ENCODE data around the gene RAB10. TPM values are rescaled to one million over a fixed set of nuclear protein-coding genes. Genes with fewer than 3 reads are reported as not detected.

Gene RAB10
- total RNA-seq, 2 experiments from 2014 or later, result 103 to 160 TPM

- CTCF ChIA-PET, result interaction anchor here (1.0 to 1.7 kb wide), 2 partner anchors 11 to 28 kb away, joined by 3 to 4 read pairs; no protein-coding TSS in a partner anchor
These were observed 25.7 kb downstream of the RAB10 start for GRCh38 chr2:26059542-26059941.

GRCh38 chr2:26061539-26061938 is 27.7 kb downstream of the RAB10 start:
- intact Hi-C loops (cut with DNase I, micrococcal nuclease), result no loop called here
- peaks cover 42% of the 10 kb centered on the region for H3K4me1 Mint-ChIP-seq
- POLR2A ChIA-PET, result interaction anchor here (0.7 kb wide), 1 partner anchor 34 kb away, joined by 3 read pairs; no protein-coding TSS in a partner anchor
- ATAC-seq (no peak), DNase-seq (no peak)
- CTCF ChIA-PET, result interaction anchor here (1.1 kb wide), 1 partner anchor 27 kb away, joined by 6 read pairs; no protein-coding TSS in a partner anchor
- H3K4me3 Mint-ChIP-seq, result no peak overlapping the region
- H3K9me3 Mint-ChIP-seq (ENCODE audit: low read depth), result no peaks in the 10 kb centered on the region
- peaks cover 18% of the 10 kb centered on the region for H3K36me3 Mint-ChIP-seq (ENCODE audit: low read depth)
- H3K27me3 Mint-ChIP-seq, result no peaks in the 10 kb centered on the region
- no peak overlapping the region for H3K27ac Mint-ChIP-seq

More at GRCh38 chr2:26059542-26059941, 25.7 kb downstream of the RAB10 start:
- Mint-ChIP-seq H3K4me1 (peaks cover 43% of the 10 kb centered on the region), H3K27ac (no peak overlapping the region), H3K36me3 (ENCODE audit: low read depth) (peaks cover 11% of the 10 kb centered on the region), H3K4me3 (no peak overlapping the region), H3K9me3 (ENCODE audit: low read depth) (no peaks in the 10 kb centered on the region), H3K27me3 (no peaks in the 10 kb centered on the region)
- POLR2A ChIA-PET, result no interaction called here
- DNase-seq (no peak), ATAC-seq (no peak)
- intact Hi-C loops (cut with DNase I, micrococcal nuclease), result no loop called here

DNA sequence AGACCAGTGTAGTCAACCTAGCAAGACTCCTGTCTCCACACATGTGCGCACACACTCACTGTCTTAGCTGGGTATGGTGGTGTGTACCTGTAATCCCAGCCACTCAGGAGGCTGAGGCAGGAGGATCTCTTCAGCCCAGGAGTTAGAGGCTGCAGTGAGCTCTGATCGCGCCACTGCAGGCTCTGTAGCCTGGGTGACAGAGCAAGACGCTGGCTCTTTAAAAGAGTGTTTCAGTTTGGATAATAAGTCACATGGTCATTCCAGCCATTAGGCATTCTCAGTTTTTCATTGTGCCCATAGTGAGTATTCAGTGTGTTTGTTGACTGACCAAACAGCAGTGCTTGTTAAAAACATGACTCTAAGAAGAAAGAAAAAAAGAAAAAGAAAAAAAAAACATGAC is 31.0 kb downstream of the RAB10 start:
- H3K27me3 Mint-ChIP-seq, result no peaks in the 10 kb centered on the region
- intact Hi-C loops (cut with DNase I, micrococcal nuclease), result loop anchor here in 1 of 2 experiments (5.0 kb wide), 1 partner anchor 188 kb away; the partner anchor contains the start of gene ASXL2
- no peak for ATAC-seq
- H3K4me3 Mint-ChIP-seq, result no peak overlapping the region
- peak overlapping the region; percentile 51 for H3K27ac Mint-ChIP-seq
- H3K9me3 Mint-ChIP-seq (ENCODE audit: low read depth), result no peaks in the 10 kb centered on the region
- peaks cover 47% of the 10 kb centered on the region for H3K4me1 Mint-ChIP-seq
- H3K36me3 Mint-ChIP-seq (ENCODE audit: low read depth), result peaks cover 20% of the 10 kb centered on the region
- DNase-seq, result no peak
- POLR2A ChIA-PET, result interaction anchor here (0.6 to 0.8 kb wide), 2 partner anchors 73 to 187 kb away, joined by 4 to 6 read pairs; partner anchors contain the start of gene ASXL2
- CTCF ChIA-PET, result interaction anchor here (1.2 kb wide), 1 partner anchor 23 kb away, joined by 5 read pairs; no protein-coding TSS in a partner anchor

DNA sequence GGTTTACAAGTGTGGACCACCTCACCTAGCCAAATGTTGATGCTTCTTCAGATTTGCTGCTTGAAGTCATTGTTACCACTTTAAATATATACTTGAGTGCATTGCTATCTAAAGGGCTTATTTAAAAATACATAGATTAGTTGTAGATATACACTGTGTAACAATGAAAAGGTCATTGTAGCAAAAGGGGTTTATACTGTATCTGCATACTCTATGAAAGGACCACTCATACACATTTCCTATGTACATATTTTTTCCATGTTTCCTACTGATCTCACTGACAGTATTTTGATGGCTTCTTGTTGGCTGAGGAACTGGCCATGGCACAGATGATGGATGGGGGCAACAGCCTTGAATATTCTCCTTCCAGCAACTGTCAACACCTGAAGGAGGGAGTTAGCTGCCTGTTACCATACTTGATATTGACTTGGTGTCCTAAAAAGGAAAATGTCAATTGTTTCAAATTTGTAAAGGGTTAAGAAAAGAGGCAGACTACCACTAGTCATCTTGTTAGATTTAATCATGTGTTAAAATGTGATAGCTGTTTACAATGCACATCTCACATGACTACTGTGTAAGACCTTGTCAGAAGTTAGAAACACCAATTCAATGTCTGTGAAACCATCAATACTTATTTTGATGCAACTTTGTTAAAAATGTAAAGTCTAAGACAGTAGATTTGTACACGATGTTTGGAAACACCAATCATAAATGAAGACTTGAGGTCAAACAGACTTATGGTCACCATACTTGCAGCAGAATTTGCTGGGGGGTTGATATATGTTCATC is 33.5 kb downstream of the RAB10 start:
- ChIA-PET POLR2A (no interaction called here), CTCF (interaction anchor here (0.6 to 1.7 kb wide), 4 partner anchors 9 to 226 kb away, joined by 3 to 7 read pairs (median 4); no protein-coding TSS in a partner anchor)
- Mint-ChIP-seq H3K9me3 (ENCODE audit: low read depth) (no peaks in the 10 kb centered on the region), H3K27me3 (no peaks in the 10 kb centered on the region), H3K4me3 (no peak overlapping the region), H3K36me3 (ENCODE audit: low read depth) (peaks cover 18% of the 10 kb centered on the region), H3K27ac (peak overlapping the region; percentile 89), H3K4me1 (peaks cover 49% of the 10 kb centered on the region)
- ATAC-seq (no peak), DNase-seq (no peak)
- intact Hi-C loops (cut with DNase I, micrococcal nuclease), result loop anchor here in 1 of 2 experiments (5.0 kb wide), 1 partner anchor 190 kb away; the partner anchor contains the start of gene ASXL2

GRCh38 chr2:26067980-26068507 is 34.2 kb downstream of the RAB10 start:
- Mint-ChIP-seq H3K4me3 (peak overlapping the region; percentile 41), H3K27me3 (no peaks in the 10 kb centered on the region), H3K4me1 (peaks cover 54% of the 10 kb centered on the region), H3K36me3 (ENCODE audit: low read depth) (peaks cover 18% of the 10 kb centered on the region), H3K9me3 (ENCODE audit: low read depth) (no peaks in the 10 kb centered on the region), H3K27ac (peak overlapping the region; percentile 89)
- CTCF ChIA-PET, result interaction anchor here (0.9 to 1.7 kb wide), 8 partner anchors 10 to 394 kb away, joined by 3 to 7 read pairs (median 3); partner anchors contain the start of gene RAB10
- POLR2A ChIA-PET, result interaction anchor here (0.6 to 1.4 kb wide), 4 partner anchors 19 to 315 kb away, joined by 3 to 7 read pairs (median 3); partner anchors contain the start of gene RAB10
- intact Hi-C loops (cut with DNase I, micrococcal nuclease), result loop anchor here (1.0 to 5.0 kb wide), 5 partner anchors 18 to 191 kb away; partner anchors contain the start of genes ASXL2 (in 1 of the 2) and RAB10 (in 1 of the 2)
- no peak for DNase-seq
- peak; percentile 11 for ATAC-seq

DNA sequence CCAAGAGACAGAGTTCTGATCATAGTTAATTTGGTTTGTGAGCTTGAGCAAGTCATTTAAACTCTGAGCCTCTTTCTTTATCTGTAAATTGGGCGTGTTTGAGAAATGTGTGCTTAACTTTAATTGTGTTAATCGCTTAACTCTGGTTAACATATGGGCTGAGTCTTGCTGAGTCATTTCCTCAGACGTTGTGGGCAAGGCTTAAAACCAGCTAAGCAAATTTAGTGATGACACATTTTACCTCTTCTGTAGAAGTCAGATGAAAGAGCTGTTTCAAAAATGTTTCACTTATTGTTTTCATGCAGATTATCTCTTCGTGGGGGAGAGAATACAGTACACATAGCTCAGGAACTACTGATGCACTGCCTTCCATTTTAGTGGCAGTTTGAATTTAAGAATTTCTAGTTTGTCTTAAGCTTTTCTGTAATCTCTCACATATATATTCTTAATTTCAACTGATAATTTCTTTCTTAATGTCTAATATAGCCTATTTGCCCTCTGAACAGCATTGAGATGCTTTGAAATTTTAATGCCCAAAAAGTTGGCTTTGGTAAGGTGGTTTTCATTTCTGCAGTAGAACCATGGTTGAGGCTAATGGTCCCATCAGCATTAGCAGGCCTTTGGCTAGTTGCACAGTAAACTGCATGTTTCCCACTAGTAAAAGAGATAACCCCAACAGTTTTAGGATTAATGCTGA is 34.9 kb downstream of the RAB10 start:
- intact Hi-C loops (cut with DNase I, micrococcal nuclease), result loop anchor here (1.0 to 5.0 kb wide), 5 partner anchors 18 to 191 kb away; partner anchors contain the start of genes ASXL2 (in 1 of the 2) and RAB10 (in 1 of the 2)
- peak; percentile 96 for ATAC-seq
- POLR2A ChIA-PET, result interaction anchor here (0.6 to 1.4 kb wide), 5 partner anchors 20 to 316 kb away, joined by 3 to 7 read pairs (median 3); partner anchors contain the start of gene RAB10
- Mint-ChIP-seq H3K27me3 (no peaks in the 10 kb centered on the region), H3K27ac (peak overlapping the region; percentile 89), H3K9me3 (ENCODE audit: low read depth) (no peaks in the 10 kb centered on the region), H3K4me3 (peak overlapping the region; percentile 41), H3K4me1 (peaks cover 58% of the 10 kb centered on the region), H3K36me3 (ENCODE audit: low read depth) (peaks cover 18% of the 10 kb centered on the region)
- DNase-seq, result peak; percentile 73
- CTCF ChIA-PET, result interaction anchor here (0.9 to 1.7 kb wide), 8 partner anchors 11 to 394 kb away, joined by 3 to 7 read pairs (median 3); partner anchors contain the start of gene RAB10

DNA sequence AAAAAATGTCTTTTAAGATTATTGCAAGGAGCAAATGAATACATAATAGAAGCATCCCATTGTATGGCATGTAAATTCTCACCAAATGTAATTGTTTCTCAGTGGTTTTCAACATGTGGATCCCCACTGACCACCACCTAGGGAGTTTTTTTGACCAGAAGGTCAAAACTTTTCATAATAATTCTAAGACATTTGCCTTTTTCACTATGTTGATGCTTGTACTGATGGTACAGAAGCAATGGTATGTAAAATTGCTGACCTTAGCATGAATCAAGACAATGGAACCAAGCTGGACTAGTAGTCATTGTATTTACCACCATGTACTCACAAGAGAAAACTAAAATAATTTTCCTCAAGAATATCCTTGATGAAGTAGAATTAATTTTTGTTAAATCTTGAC is 36.8 kb downstream of the RAB10 start:
- Mint-ChIP-seq H3K4me1 (peaks cover 68% of the 10 kb centered on the region), H3K9me3 (ENCODE audit: low read depth) (no peaks in the 10 kb centered on the region), H3K36me3 (ENCODE audit: low read depth) (peaks cover 9% of the 10 kb centered on the region), H3K4me3 (no peak overlapping the region), H3K27me3 (no peaks in the 10 kb centered on the region), H3K27ac (no peak overlapping the region)
- no peak for DNase-seq
- ATAC-seq, result no peak
- intact Hi-C loops (cut with DNase I, micrococcal nuclease), result no loop called here
- CTCF ChIA-PET, result interaction anchor here (0.7 to 1.7 kb wide), 6 partner anchors 17 to 217 kb away, joined by 3 to 6 read pairs (median 4); no protein-coding TSS in a partner anchor
- POLR2A ChIA-PET, result interaction anchor here (1.4 kb wide), 1 partner anchor 18 kb away, joined by 5 read pairs; no protein-coding TSS in a partner anchor

DNA sequence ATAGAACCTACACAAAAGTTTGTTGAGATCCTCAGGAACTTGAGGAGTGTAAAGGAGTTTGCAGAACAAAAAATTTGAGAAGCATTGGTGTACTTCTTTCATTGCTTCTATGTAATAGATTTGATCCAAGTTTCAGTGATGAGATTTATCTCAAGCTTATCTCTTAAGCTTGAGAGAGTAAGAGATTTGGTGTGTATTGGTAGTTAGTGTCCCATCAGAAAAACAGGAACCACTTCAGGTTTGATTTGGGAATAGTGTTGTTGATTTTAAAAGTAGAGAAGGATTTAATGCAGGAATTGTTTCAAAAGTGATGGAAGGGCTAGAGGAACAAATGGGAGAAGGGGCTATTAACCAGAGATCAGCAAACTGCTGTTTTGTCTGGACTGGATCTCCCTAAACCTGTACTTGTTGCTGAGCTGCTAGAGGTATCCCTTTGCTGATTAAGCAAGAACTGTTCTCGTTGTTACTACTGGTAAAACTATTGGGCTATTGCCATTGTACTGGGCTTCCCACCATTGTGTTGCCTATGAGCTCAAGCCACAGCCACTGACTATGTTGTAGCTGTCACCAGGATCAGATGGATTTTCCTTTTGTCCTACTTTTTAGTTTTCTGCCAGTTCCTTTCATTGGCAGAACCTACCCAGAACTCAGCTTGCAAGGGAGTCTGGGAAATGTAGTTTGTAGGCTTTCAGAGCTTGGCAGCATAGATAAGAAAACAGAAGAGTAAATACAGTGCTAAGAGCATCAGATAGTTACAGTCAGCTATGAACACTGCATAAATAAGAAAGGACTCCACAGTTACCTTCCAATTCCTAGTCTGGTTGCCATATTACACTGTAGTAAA is 39.3 kb downstream of the RAB10 start:
- peak overlapping the region; percentile 56 for H3K27ac Mint-ChIP-seq
- peaks cover 52% of the 10 kb centered on the region for H3K4me1 Mint-ChIP-seq
- no peaks in the 10 kb centered on the region for H3K9me3 Mint-ChIP-seq (ENCODE audit: low read depth)
- no peaks in the 10 kb centered on the region for H3K27me3 Mint-ChIP-seq
- DNase-seq (no peak), ATAC-seq (no peak)
- POLR2A ChIA-PET, result interaction anchor here (0.5 kb wide), 1 partner anchor 153 kb away, joined by 3 read pairs; no protein-coding TSS in a partner anchor
- intact Hi-C loops (cut with DNase I, micrococcal nuclease), result no loop called here
- peaks cover 6% of the 10 kb centered on the region for H3K36me3 Mint-ChIP-seq (ENCODE audit: low read depth)
- no peak overlapping the region for H3K4me3 Mint-ChIP-seq
- CTCF ChIA-PET, result interaction anchor here (0.5 to 1.3 kb wide), 6 partner anchors 13 to 211 kb away, joined by 3 to 4 read pairs (median 3); no protein-coding TSS in a partner anchor

DNA sequence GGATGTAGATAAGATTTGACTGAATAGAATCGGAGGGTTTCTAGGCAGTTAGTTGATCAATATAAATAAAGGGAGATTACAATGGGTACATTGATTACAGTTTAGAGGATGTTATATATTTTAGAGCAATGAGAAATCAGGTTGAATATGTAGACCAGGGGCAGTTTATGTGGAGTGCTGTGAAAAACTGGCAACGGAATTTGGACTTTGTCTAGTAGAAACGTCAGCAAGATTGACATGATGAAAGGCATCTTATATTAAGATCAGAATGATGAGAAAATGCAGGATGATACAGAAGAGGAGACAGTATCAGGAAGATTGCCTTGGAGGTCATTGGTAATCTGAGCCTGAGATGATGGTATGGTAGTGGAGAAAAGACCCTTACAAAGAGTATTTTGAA is 39.9 kb downstream of the RAB10 start:
- ChIA-PET POLR2A (interaction anchor here (0.5 kb wide), 1 partner anchor 154 kb away, joined by 3 read pairs; no protein-coding TSS in a partner anchor), CTCF (interaction anchor here (0.5 to 1.3 kb wide), 4 partner anchors 14 to 211 kb away, joined by 3 to 4 read pairs (median 3); no protein-coding TSS in a partner anchor)
- Mint-ChIP-seq H3K27ac (no peak overlapping the region), H3K27me3 (no peaks in the 10 kb centered on the region), H3K4me3 (no peak overlapping the region), H3K9me3 (ENCODE audit: low read depth) (no peaks in the 10 kb centered on the region), H3K36me3 (ENCODE audit: low read depth) (peaks cover 11% of the 10 kb centered on the region), H3K4me1 (peaks cover 47% of the 10 kb centered on the region)
- intact Hi-C loops (cut with DNase I, micrococcal nuclease), result no loop called here
- no peak for DNase-seq
- no peak for ATAC-seq

DNA sequence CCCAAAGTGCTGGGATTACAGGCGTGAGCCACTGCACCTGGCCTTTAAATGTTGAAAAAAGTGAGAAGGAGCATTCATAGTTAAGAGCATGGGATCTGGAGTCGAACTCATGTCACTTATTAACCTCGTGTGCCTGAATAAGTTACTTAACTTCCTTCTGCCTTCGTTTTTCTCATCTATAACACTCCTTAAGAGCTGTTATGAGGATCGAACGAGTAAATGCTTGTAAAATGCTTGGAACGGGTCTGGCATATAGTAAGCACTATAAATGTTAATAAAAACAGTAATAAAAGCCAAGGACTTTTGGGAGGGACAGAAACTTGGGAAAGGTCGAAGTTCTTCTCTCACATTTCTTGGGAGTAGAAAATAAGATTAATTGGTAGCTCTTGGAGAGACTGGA is 40.8 kb downstream of the RAB10 start:
- no peaks in the 10 kb centered on the region for H3K27me3 Mint-ChIP-seq
- no peak overlapping the region for H3K4me3 Mint-ChIP-seq
- H3K4me1 Mint-ChIP-seq, result peaks cover 41% of the 10 kb centered on the region
- ChIA-PET CTCF (interaction anchor here (2.4 kb wide), 1 partner anchor 13 kb away, joined by 13 read pairs; no protein-coding TSS in a partner anchor), POLR2A (no interaction called here)
- DNase-seq, result no peak
- intact Hi-C loops (cut with DNase I, micrococcal nuclease), result no loop called here
- no peak for ATAC-seq
- H3K9me3 Mint-ChIP-seq (ENCODE audit: low read depth), result peaks cover 2% of the 10 kb centered on the region
- H3K36me3 Mint-ChIP-seq (ENCODE audit: low read depth), result peaks cover 17% of the 10 kb centered on the region
- H3K27ac Mint-ChIP-seq, result no peak overlapping the region
